Vagina (tissue), 2 donors: ENCODE results near the gene C16orf86. TPM values are rescaled to one million over a fixed set of nuclear protein-coding genes. Genes with fewer than 3 reads are reported as not detected.

Source experiments
- DNase-seq, 2 donors: peaks; one replicate each; pipeline ENCODE4 v3.0.0-alpha.2; 2017; ENCODE audit errors: extremely low spot score in 2 of 2
- H3K27ac ChIP-seq: fragments of 200-600 bp; sonication (generic); one replicate; pipeline ENCODE4 v1.5.1; 2019
- H3K27me3 ChIP-seq: fragments of 200-600 bp; sonication (generic); one replicate; pipeline ENCODE4 v1.5.1; 2019
- H3K36me3 ChIP-seq, 2 donors: fragments of 200-600 bp; sonication (generic); one replicate each; pipeline ENCODE4 v1.5.1; 2017 to 2019
- H3K4me1 ChIP-seq: fragments of 200-600 bp; sonication (generic); one replicate; pipeline ENCODE4 v1.5.1; 2019
- H3K4me3 ChIP-seq, 2 donors: fragments of 200-600 bp; sonication (generic); 1 replicate in 1 of 2; 2 replicates in 1 of 2; pipeline ENCODE4 v1.5.1; 2016 to 2019
- H3K9me3 ChIP-seq: fragments of 200-600 bp; sonication (generic); one replicate; pipeline ENCODE4 v1.5.1; 2019
- CTCF ChIP-seq, 3 experiments: fragments of 450-650 bp in 2 of 3; fragments of 200-600 bp in 1 of 3; sonication (generic) in 1 of 3; IDR thresholded peaks; one replicate each; pipeline ENCODE4 v1.5.1; 2017 to 2019; ENCODE audit warnings: antibody characterized with exemption in 3 of 3, mild to moderate bottlenecking in 2 of 3, moderate library complexity in 2 of 3
- POLR2A ChIP-seq, 2 donors: fragments of 450-650 bp; IDR thresholded peaks; one replicate each; pipeline ENCODE4 v1.6.1; 2017; ENCODE audit warnings: antibody characterized with exemption in 2 of 2, mild to moderate bottlenecking in 2 of 2, moderate library complexity in 2 of 2
- POLR2AphosphoS5 ChIP-seq, 2 donors: sonication (generic); formaldehyde crosslinking; IDR thresholded peaks; one replicate each; pipeline ENCODE4 v1.9.0; 2017; ENCODE audit warnings: antibody characterized with exemption in 2 of 2, mild to moderate bottlenecking in 2 of 2, low read depth in 1 of 2; ENCODE audit not compliant: insufficient read depth in 1 of 2
- intact Hi-C: fragments of 100-400 bp; cut with DNase I; formaldehyde crosslinking; loops from one replicate; pipeline ENCODE4 v1.15.1; 2023
- total RNA-seq: library from RNA; depleted of rRNA; stranded (reverse); fragments of >200 nt; gene quantifications from one replicate; pipeline ENCODE4 v1.2.3, GENCODE V29; 2016

The C16orf86 gene
- total RNA-seq, 1 donor from 2014 or later = 10.3 TPM

- Histone ChIP-seq H3K36me3 (no peaks in the 10 kb centered on the region), H3K4me1 (peaks cover 31% of the 10 kb centered on the region), H3K4me3 (no peak overlapping the region), H3K9me3 (no peaks in the 10 kb centered on the region), H3K27me3 (peaks cover 14% of the 10 kb centered on the region), H3K27ac (no peak overlapping the region)
- intact Hi-C loops = no loop called here
- TF ChIP-seq POLR2A (IDR thresholded peaks at IDR 0.05) (no peak), CTCF (IDR thresholded peaks at IDR 0.05) (no peak), POLR2AphosphoS5 (IDR thresholded peaks at IDR 0.05; ENCODE audit: insufficient read depth in 1 of 2, low read depth in 1 of 2) (no peak)
- DNase-seq = no peak
These were observed 18.9 kb upstream of the C16orf86 start for GRCh38 chr16:67647681-67648080.

GRCh38 chr16:67648088-67648763 is 18.4 kb upstream of the C16orf86 start:
- Histone ChIP-seq H3K27me3 (peaks cover 14% of the 10 kb centered on the region), H3K9me3 (no peaks in the 10 kb centered on the region), H3K27ac (no peak overlapping the region), H3K4me3 (no peak overlapping the region), H3K4me1 (peaks cover 33% of the 10 kb centered on the region), H3K36me3 (no peaks in the 10 kb centered on the region)
- TF ChIP-seq CTCF (IDR thresholded peaks at IDR 0.05) = no peak
- no peak for TF ChIP-seq POLR2AphosphoS5 (IDR thresholded peaks at IDR 0.05; ENCODE audit: insufficient read depth in 1 of 2, low read depth in 1 of 2)
- TF ChIP-seq POLR2A (IDR thresholded peaks at IDR 0.05) = no peak
- intact Hi-C loops = no loop called here
- DNase-seq = no peak

- no peak for DNase-seq
- Histone ChIP-seq H3K4me1 (peaks cover 40% of the 10 kb centered on the region), H3K27me3 (peaks cover 17% of the 10 kb centered on the region), H3K9me3 (no peaks in the 10 kb centered on the region), H3K27ac (no peak overlapping the region), H3K36me3 (no peaks in the 10 kb centered on the region), H3K4me3 (no peak overlapping the region)
- no peak for TF ChIP-seq CTCF (IDR thresholded peaks at IDR 0.05)
- TF ChIP-seq POLR2AphosphoS5 (IDR thresholded peaks at IDR 0.05; ENCODE audit: insufficient read depth in 1 of 2, low read depth in 1 of 2) = no peak
- TF ChIP-seq POLR2A (IDR thresholded peaks at IDR 0.05) = no peak
- intact Hi-C loops = no loop called here
These were observed 17.7 kb upstream of the C16orf86 start for GRCh38 chr16:67648764-67649407.

GRCh38 chr16:67649494-67649931 is 17.1 kb upstream of the C16orf86 start:
- intact Hi-C loops = no loop called here
- DNase-seq = no peak
- H3K9me3 ChIP-seq = no peaks in the 10 kb centered on the region
- H3K4me3 ChIP-seq = no peak overlapping the region
- H3K4me1 ChIP-seq = peaks cover 39% of the 10 kb centered on the region
- H3K27me3 ChIP-seq = peaks cover 17% of the 10 kb centered on the region
- TF ChIP-seq POLR2A (IDR thresholded peaks at IDR 0.05) (no peak), CTCF (IDR thresholded peaks at IDR 0.05) (no peak), POLR2AphosphoS5 (IDR thresholded peaks at IDR 0.05; ENCODE audit: insufficient read depth in 1 of 2, low read depth in 1 of 2) (no peak)
- no peak overlapping the region for H3K27ac ChIP-seq
- H3K36me3 ChIP-seq = no peaks in the 10 kb centered on the region

- intact Hi-C loops = no loop called here
- H3K4me3 ChIP-seq = no peak overlapping the region
- no peaks in the 10 kb centered on the region for H3K9me3 ChIP-seq
These were observed 16.6 kb upstream of the C16orf86 start for GRCh38 chr16:67650023-67650422.

More at GRCh38 chr16:67650023-67650422, 16.6 kb upstream of the C16orf86 start:
- TF ChIP-seq POLR2A (IDR thresholded peaks at IDR 0.05) (no peak), CTCF (IDR thresholded peaks at IDR 0.05) (no peak), POLR2AphosphoS5 (IDR thresholded peaks at IDR 0.05; ENCODE audit: insufficient read depth in 1 of 2, low read depth in 1 of 2) (no peak)
- Histone ChIP-seq H3K4me1 (peaks cover 34% of the 10 kb centered on the region), H3K36me3 (no peaks in the 10 kb centered on the region), H3K27ac (no peak overlapping the region), H3K27me3 (peaks cover 17% of the 10 kb centered on the region)
- no peak for DNase-seq
